Motor neuron (in vitro differentiated cells): ENCODE results near the gene COPS6. TPM values are rescaled to one million over a fixed set of nuclear protein-coding genes. Genes with fewer than 3 reads are reported as not detected.

Source experiments
- total RNA-seq, 8 experiments: library from RNA; unstranded; fragments of 300-600 nt; gene quantifications; 2 replicates each; pipeline versions ENCODE4 v1.2.3 to v1.2.4, GENCODE V29; 2022

COPS6 gene
- total RNA-seq, 8 experiments from 2014 or later: 36.8 to 128 (median 72.2) TPM

Other genes starting within 250 kb of the COPS6 start
- gene OR2AE1, start 211.9 kb upstream of the COPS6 start, total RNA-seq: under 1 TPM in 5 of 8 experiments, not detected in 3; 0.21 to 0.70 (median 0.62) TPM
- 10 to 100 TPM in 5 of 8 experiments, 1 to 10 TPM in 2, not detected in 1; 8.5 to 37.9 (median 11.9) TPM for gene TRIM4, start 169.4 kb upstream of the COPS6 start, total RNA-seq
- gene GJC3, start 159.3 kb upstream of the COPS6 start, total RNA-seq: 1 to 10 TPM in 1 of 8 experiments, under 1 TPM in 5, not detected in 2; 0.18 to 3.7 (median 0.46) TPM
- gene AZGP1, start 112.9 kb upstream of the COPS6 start, total RNA-seq: 100 to 1,000 TPM in 1 of 8 experiments, 10 to 100 TPM in 2, 1 to 10 TPM in 1, under 1 TPM in 2, not detected in 2; 0.08 to 229 (median 12.5) TPM
- gene ZKSCAN1, start 73.4 kb upstream of the COPS6 start, total RNA-seq: 10 to 100 TPM; 26.1 to 68.7 (median 48.3) TPM
- 10 to 100 TPM in 7 of 8 experiments, 1 to 10 TPM in 1; 5.9 to 19.5 (median 16.1) TPM for gene ZSCAN21, start 39.2 kb upstream of the COPS6 start, total RNA-seq
- gene ZNF3, start 7.2 kb upstream of the COPS6 start, total RNA-seq: 10 to 100 TPM; 32.4 to 63.8 (median 49.4) TPM
- 100 to 1,000 TPM in 3 of 8 experiments, 10 to 100 TPM in 5; 15.0 to 262 (median 73.9) TPM for gene MCM7, start 12.4 kb downstream of the COPS6 start, total RNA-seq
- gene AP4M1, start 12.7 kb downstream of the COPS6 start, total RNA-seq: 10 to 100 TPM in 7 of 8 experiments, 1 to 10 TPM in 1; 9.5 to 21.1 (median 16.3) TPM
- gene TAF6, start 30.4 kb downstream of the COPS6 start, total RNA-seq: 10 to 100 TPM; 18.0 to 49.1 (median 33.5) TPM
- 10 to 100 TPM; 11.3 to 46.0 (median 16.2) TPM for gene CNPY4, start 30.7 kb downstream of the COPS6 start, total RNA-seq
- 1 to 10 TPM; 1.7 to 5.1 (median 4.1) TPM for gene MBLAC1, start 38.0 kb downstream of the COPS6 start, total RNA-seq
- gene LAMTOR4, start 59.9 kb downstream of the COPS6 start, total RNA-seq: 100 to 1,000 TPM in 5 of 8 experiments, 10 to 100 TPM in 3; 74.0 to 145 (median 111) TPM
- gene TRAPPC14, start 69.8 kb downstream of the COPS6 start, total RNA-seq: 10 to 100 TPM in 7 of 8 experiments, 1 to 10 TPM in 1; 9.5 to 24.7 (median 17.9) TPM
- 1 to 10 TPM; 1.6 to 5.0 (median 2.7) TPM for gene GAL3ST4, start 79.6 kb downstream of the COPS6 start, total RNA-seq
- gene GPC2, start 88.4 kb downstream of the COPS6 start, total RNA-seq: 100 to 1,000 TPM in 3 of 8 experiments, 10 to 100 TPM in 2, 1 to 10 TPM in 2, under 1 TPM in 1; 0.92 to 103 (median 54.7) TPM
- 10 to 100 TPM in 2 of 8 experiments, 1 to 10 TPM in 6; 2.1 to 18.0 (median 7.5) TPM for gene STAG3, start 88.9 kb downstream of the COPS6 start, total RNA-seq
- gene PVRIG, start 131.0 kb downstream of the COPS6 start, total RNA-seq: 10 to 100 TPM in 1 of 8 experiments, 1 to 10 TPM in 4, under 1 TPM in 1, not detected in 2; 0.98 to 10.7 (median 2.5) TPM
- gene SPDYE3, start 218.7 kb downstream of the COPS6 start, total RNA-seq: 1 to 10 TPM; 1.9 to 7.9 (median 4.1) TPM